ENCODE data around the gene DNAH11. TPM values are rescaled to one million over a fixed set of nuclear protein-coding genes. Genes with fewer than 3 reads are reported as not detected.

The DNAH11 gene
- total RNA-seq, 1 donor from 2014 or later = 0.22 TPM

DNA sequence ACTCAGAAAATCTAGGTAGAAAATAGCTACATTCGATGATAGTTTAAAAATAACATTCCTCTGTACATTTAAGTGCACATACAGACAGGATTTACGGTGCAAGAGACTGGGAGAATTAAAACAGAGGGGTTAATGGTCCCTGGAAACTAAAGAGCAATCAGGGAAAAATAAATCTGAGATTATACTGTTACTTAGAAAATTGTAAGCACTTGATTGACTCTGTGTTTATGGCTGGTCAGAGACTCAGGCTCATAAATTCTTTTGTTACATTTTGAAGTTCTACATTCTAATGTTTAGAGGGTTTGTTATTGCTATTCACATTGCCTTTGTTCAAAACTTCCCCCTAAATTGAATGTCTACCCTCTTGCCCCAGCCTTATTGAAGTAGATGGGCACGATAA lies 348.5 kb downstream of the DNAH11 start:
- no peak for DNase-seq
- H3K27me3 Mint-ChIP-seq (ENCODE audit: unreplicated experiment) = no peaks in the 10 kb centered on the region
- no peaks in the 10 kb centered on the region for H3K36me3 Mint-ChIP-seq (ENCODE audit: unreplicated experiment)
- no peak for TF ChIP-seq CTCF (IDR thresholded peaks at IDR 0.05; ENCODE audit: partially characterized antibody, unreplicated experiment)
- no peaks in the 10 kb centered on the region for H3K9me3 Mint-ChIP-seq (ENCODE audit: unreplicated experiment)
- H3K4me3 Mint-ChIP-seq (ENCODE audit: unreplicated experiment) = no peak overlapping the region
- no peak overlapping the region for H3K27ac Mint-ChIP-seq (ENCODE audit: unreplicated experiment)
- no peaks in the 10 kb centered on the region for H3K4me1 Mint-ChIP-seq (ENCODE audit: low read depth, unreplicated experiment)

DNA sequence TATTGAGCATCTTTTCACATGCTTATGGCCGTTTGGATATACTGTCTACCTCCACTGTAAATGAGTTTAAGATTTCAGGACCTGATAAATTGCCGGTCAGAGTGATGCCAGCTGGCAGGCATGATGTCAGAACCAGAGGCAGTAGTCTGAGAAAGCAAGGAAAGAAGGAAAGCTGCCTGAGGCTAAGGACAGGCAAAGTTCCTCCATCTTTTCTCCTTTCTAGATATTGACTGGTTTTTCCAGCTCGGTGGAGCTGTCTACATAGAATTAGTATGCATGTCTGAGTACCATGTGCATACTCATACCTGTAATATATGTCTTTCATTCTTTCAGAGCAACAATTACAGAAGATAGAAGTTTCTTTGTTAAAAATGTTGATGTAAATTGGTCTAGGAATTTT lies 350.6 kb downstream of the DNAH11 start:
- H3K4me1 Mint-ChIP-seq (ENCODE audit: low read depth, unreplicated experiment) = no peaks in the 10 kb centered on the region
- no peaks in the 10 kb centered on the region for H3K9me3 Mint-ChIP-seq (ENCODE audit: unreplicated experiment)
- H3K27me3 Mint-ChIP-seq (ENCODE audit: unreplicated experiment) = no peaks in the 10 kb centered on the region
- TF ChIP-seq CTCF (IDR thresholded peaks at IDR 0.05; ENCODE audit: partially characterized antibody, unreplicated experiment) = no peak
- no peak overlapping the region for H3K27ac Mint-ChIP-seq (ENCODE audit: unreplicated experiment)
- H3K36me3 Mint-ChIP-seq (ENCODE audit: unreplicated experiment) = no peaks in the 10 kb centered on the region
- DNase-seq = no peak
- no peak overlapping the region for H3K4me3 Mint-ChIP-seq (ENCODE audit: unreplicated experiment)

- H3K9me3 Mint-ChIP-seq (ENCODE audit: unreplicated experiment) = no peaks in the 10 kb centered on the region
- no peak overlapping the region for H3K27ac Mint-ChIP-seq (ENCODE audit: unreplicated experiment)
- H3K4me1 Mint-ChIP-seq (ENCODE audit: low read depth, unreplicated experiment) = peaks cover 5% of the 10 kb centered on the region
- DNase-seq = no peak
- no peak overlapping the region for H3K4me3 Mint-ChIP-seq (ENCODE audit: unreplicated experiment)
- peaks cover 3% of the 10 kb centered on the region for H3K36me3 Mint-ChIP-seq (ENCODE audit: unreplicated experiment)
- no peak for TF ChIP-seq CTCF (IDR thresholded peaks at IDR 0.05; ENCODE audit: partially characterized antibody, unreplicated experiment)
- no peaks in the 10 kb centered on the region for H3K27me3 Mint-ChIP-seq (ENCODE audit: unreplicated experiment)
These were observed 355.6 kb downstream of the DNAH11 start for GRCh38 chr7:21898265-21898930.

DNA sequence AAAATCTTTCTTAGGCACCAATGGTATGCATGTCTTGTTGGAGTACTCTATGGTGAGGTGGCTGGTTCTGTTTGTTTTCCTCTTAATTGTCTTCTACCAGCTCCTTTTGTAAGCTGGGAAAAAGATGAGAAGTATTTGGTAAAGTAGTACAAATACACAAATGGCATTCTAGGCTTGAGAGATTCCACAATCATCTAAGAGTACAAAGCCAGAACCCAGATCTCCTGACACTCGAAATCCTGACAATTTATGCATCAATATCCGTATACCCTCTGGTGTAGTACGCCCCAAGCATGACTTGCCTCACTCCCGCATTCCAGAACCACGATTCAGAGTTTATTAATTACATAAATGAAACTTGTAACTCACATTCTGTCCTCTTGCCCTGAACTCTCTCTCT lies 359.4 kb downstream of the DNAH11 start:
- H3K4me3 Mint-ChIP-seq (ENCODE audit: unreplicated experiment) = no peak overlapping the region
- H3K27me3 Mint-ChIP-seq (ENCODE audit: unreplicated experiment) = no peaks in the 10 kb centered on the region
- H3K9me3 Mint-ChIP-seq (ENCODE audit: unreplicated experiment) = peaks cover 1% of the 10 kb centered on the region
- peaks cover 3% of the 10 kb centered on the region for H3K36me3 Mint-ChIP-seq (ENCODE audit: unreplicated experiment)
- TF ChIP-seq CTCF (IDR thresholded peaks at IDR 0.05; ENCODE audit: partially characterized antibody, unreplicated experiment) = no peak
- peaks cover 5% of the 10 kb centered on the region for H3K4me1 Mint-ChIP-seq (ENCODE audit: low read depth, unreplicated experiment)
- H3K27ac Mint-ChIP-seq (ENCODE audit: unreplicated experiment) = no peak overlapping the region
- no peak for DNase-seq

DNA sequence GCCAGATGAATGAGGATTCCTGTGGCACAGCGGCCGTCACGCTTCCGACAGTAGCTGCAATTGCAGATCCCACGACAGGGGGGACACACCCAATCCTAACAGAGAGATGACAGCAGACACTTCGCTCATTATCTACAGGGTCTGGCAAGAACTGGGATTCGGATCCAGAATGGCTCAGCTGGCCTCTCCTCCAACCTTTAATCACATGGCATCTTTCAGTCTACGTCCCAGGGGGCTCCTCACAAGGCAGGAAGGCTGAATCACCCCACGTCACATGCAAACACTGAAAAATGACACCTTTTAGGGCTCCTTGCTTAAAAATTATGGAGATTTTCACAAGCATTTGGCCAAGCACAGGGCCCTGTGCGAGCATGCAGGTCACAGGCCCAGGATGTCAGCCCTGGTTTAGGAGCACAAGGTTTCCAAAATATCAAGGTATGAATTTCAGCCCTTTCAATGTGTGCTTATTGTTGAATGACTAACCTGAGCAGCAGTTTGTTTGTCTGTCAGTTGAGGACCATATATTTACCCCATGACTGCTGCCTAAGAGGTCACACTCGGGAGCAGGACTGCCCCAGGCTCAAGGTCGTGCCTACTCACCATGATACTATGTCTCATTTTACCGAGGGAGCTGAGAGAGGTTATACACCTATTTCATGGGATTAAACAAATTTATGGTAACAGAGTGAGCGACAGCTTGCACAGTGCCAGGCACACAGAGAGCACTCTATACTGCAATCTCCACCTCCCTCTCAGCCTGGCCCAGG lies 360.4 kb downstream of the DNAH11 start:
- peak; percentile 37 for DNase-seq
- H3K4me1 Mint-ChIP-seq (ENCODE audit: low read depth, unreplicated experiment) = peaks cover 5% of the 10 kb centered on the region
- H3K9me3 Mint-ChIP-seq (ENCODE audit: unreplicated experiment) = peaks cover 1% of the 10 kb centered on the region
- H3K4me3 Mint-ChIP-seq (ENCODE audit: unreplicated experiment) = no peak overlapping the region
- H3K27me3 Mint-ChIP-seq (ENCODE audit: unreplicated experiment) = no peaks in the 10 kb centered on the region
- H3K36me3 Mint-ChIP-seq (ENCODE audit: unreplicated experiment) = peaks cover 3% of the 10 kb centered on the region
- no peak overlapping the region for H3K27ac Mint-ChIP-seq (ENCODE audit: unreplicated experiment)
- TF ChIP-seq CTCF (IDR thresholded peaks at IDR 0.05; ENCODE audit: partially characterized antibody, unreplicated experiment) = no peak

Data from glutamatergic neuron (in vitro differentiated cells).